GM21737 (cell line): ENCODE results near the gene GALNT9.
"Not testable (repeated sequence)": the region's sequence is repeated elsewhere in the genome, so short reads cannot be mapped to it uniquely, and the experiment has no call there.

Experiments used
- ATAC-seq: cut with Tn5 transposase; IDR thresholded peaks from one replicate; pipeline ENCODE4 v1.9.1; 2021; ENCODE audit warnings: mild to moderate bottlenecking, moderate library complexity; ENCODE audit not compliant: unreplicated experiment

Gene GALNT9

GRCh38 chr12:132358241-132359225, 29.1 kb upstream of the GALNT9 start:
- not testable (repeated sequence) for ATAC-seq

DNA sequence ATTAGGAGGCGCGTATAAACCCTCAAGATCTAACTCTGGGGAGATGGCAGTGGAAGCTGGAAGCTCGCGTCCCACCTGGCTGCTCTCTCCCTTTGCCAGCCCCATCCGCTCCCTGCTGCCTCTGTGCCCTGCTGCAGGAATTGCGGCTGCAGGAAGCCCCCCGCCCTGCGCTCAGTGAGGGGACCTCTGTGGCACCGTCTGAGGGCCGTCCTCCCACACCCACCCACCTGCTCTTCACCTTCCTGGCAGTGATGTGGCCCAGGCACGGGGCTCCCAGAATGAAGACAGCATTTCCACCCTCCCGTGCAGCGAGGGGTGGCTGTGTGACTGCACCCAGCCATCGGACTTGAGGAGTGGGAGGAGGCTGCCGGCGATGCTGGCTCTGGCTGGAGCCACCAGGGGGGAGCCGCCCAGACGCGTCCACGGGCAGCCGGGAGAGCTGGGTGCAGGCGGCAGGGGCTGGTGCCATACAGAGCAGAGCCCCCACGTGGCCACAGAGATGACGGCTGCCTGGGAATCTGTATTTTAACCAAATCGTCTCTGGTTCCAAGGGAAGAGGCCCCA, 28.3 kb upstream of the GALNT9 start:
- no peak for ATAC-seq

GRCh38 chr12:132356691-132357622, 27.6 kb upstream of the GALNT9 start:
- ATAC-seq = no peak

DNA sequence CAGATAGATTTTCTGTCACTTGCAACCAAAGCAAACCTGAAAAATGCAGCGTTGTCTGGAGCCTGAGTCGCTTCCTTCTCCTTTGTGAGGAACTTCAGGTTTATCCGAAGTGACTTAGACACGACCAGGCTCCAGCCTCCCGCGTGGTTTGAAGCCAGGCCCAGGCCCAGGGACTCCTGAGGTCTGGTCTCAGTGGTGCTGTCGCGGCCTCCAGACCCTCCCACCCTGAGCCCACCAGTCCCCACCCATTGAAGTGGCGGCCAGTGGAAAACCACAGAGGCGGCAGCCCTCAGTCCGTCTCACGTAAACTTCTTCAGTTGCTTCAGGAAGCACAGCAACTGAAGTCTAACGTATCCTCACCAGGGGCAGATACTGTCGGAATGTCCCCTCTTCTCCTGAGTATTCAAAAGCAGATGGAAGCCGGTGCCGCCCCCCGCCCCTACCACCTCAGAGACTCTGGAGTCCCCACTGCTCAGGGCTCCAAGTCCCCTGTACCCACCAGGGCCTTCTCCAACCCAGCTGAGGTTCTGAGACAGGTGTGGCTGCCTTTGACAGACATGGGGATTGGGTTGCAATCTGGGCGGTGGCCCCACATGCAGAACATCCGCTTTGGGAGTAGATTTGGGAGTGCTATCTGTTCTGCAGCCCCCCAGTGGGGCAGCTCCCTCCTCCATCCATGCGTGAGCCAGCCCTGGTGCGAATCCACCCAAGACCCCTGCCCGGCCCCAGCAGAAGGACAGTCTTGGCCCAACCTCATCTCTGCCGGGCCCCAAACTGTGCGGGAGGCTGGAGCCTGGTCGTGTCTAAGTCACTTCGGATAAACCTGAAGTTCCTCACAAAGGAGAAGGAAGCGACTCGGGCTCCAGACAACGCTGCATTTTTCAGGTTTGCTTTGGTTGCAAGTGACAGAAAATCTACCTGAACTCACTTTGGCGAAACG, 26.6 kb upstream of the GALNT9 start:
- ATAC-seq = no peak

DNA sequence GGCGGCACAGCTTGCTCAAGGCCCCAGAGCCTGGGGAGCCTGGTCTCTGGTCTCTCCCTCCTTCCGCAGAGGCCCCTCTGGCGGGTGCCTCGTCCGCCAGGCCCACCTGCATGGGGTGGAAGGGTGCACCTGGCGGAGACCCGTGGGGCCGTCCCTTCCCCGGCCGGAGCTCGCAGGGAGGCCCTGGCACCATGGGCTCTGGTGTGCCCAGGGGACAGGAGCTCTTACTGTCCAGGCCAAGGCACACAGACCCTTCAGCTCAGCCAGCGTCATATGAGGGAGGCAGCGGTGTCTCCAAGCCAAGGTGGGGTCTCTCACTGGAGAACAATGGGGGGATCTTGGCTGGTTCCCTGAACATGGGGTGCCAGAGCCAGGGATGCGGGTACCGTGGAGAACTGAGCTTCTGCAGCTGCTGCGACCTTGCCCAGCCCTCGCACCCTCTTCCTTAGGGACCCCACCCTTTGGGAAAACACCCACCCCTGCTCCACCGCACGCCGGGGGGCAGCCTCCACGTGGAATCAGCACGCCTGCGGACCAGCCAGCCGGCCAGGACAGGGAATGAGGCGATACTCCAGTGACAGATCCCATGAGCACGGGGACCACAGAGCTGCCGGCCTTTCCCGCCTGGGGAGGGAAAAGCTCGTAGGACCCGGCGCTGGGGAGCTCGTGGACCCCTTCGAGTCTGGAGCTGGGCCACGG, 25.7 kb upstream of the GALNT9 start:
- ATAC-seq = no peak

DNA sequence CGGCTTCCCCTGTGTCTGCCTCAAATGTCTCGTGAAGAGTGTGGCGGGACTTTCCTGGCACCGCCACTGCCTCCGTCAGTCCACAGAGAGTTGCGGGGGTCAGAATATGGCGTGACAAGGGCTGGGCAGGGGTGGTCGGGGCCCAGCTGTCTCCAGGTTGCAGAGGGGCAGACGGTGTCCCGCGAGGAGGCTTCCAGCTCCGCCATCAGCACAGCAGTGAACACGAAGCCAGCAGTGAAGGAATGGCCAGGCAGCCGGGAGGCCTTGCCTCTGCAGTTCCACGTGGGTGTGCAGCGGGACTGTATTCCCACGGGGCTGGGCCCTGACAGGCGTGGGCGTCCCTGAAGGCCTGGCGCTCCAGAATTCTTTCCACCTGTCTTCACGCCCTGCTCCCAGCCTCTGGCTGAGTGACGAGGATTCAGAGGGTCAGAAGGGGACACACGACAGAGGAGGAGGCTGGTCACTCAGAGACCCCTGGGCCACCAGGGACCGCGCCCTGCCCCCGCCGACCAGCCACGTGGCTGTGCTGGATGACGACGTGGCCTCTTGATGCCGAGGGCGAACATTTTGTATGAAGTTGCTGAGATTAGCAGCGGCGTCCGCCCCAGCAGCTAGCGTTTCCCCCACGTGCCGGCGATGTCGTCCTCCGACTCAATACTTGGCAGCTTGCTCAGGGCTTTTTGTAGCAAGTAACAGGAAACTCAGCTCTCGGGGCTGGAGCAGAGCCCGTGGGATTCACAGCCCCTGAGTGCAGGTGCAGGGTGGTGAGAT, 25.0 kb upstream of the GALNT9 start:
- ATAC-seq = no peak

GRCh38 chr12:132353811-132354210, 24.4 kb upstream of the GALNT9 start:
- ATAC-seq = no peak

- ATAC-seq = no peak
Measured at GRCh38 chr12:132352896-132353800, 23.8 kb upstream of the GALNT9 start.

DNA sequence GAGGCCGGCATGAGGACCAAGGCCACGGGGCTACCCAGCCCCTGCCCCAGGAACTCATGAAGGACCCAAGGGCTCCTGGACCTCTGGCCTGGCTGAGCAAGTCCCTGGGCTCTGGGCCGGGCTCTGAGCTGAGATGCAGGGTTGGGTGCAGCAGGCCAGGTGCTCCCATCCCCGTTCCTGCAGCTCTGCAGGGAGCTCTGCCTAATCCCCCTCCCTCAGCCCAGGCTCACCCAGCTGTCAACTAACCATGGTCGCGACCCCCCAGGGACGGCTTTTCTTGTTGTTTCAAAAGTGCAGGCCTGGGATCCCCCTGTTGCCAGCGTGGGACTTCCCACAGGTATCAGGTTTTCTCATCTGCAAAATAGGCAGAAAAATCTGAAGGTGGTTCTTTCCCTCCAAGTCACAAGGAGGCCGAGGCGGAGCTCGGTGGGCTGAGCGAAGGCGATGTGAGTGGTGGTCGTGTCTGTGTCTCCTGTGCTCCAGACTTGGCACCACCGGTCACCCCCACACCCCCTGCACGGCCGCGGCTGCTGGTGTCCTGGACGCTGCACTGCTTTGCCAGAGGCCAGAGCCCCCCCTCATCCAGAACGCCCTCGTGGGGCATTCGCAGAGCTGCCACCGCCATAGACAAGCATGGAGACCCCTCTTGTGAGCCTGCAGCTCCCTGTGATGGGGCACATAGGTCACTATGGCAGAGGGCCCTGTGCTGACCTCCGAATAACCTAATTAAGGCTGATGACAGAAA, 22.5 kb upstream of the GALNT9 start:
- no peak for ATAC-seq

DNA sequence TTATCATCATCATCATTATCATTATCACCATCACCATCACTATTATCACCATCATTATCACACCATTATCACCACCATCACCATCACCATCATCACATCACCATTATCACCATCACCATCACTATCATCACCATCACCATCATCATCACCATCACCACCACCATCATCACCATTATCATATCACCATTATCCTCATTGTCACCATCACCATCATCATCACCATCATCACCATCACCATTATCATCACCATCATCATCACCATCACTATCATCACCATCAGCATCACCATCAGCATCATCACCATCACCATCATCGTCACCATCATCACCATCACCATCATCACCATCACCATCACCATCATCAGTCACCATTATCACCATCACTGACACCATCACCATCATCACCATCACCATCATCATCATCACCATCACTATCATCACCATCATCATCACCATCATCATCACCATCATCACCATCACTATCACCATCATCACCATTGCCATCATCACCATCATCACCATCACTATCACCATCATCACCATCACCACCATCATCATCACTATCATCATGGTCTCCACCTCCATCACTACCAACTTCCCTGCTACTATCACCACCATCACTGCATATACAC, 20.2 kb upstream of the GALNT9 start:
- no peak for ATAC-seq

GRCh38 chr12:132348176-132348575, 18.8 kb upstream of the GALNT9 start:
- no peak for ATAC-seq

- ATAC-seq = no peak
Measured at GRCh38 chr12:132347176-132347855, 17.9 kb upstream of the GALNT9 start.

DNA sequence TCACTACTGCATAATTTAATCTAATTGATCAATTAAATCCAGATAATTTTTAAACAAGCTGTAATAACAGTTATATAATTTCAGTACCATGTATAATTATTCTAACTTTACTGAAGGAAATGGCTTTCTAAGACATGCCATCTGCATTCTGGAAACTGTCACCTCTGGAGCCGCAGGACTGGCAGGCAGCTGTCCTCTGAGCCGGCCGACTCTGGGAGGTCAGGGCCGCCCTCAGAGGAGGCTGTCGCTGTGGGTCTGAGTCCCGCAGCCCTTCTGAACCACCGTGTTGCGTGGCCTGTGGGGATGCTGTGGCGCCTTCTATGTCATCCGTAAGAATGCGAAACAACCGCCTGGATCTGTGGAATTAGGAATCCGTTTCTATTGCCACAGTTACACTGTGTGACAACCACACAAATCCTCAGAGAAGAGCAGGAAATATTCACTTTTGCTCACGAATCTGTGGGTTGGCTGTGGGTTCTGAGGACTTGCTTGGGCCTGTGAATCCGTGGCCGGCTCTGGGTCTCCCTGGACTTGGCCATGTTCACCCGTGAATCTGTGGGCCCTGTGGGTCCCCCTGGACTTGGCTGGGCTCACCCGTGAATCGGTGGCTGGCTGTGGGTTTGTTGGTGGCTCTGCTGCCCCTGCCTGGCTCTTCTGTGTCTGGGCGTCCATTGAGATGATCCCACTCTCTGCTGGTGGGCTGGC, 17.2 kb upstream of the GALNT9 start:
- ATAC-seq = no peak

GRCh38 chr12:132345561-132346200, 16.3 kb upstream of the GALNT9 start:
- ATAC-seq = no peak

- ATAC-seq = no peak
Measured at GRCh38 chr12:132345126-132345525, 15.7 kb upstream of the GALNT9 start.
